ENCODE data around the gene ANKS4B.
"Not testable (repeated sequence)": the region's sequence is repeated elsewhere in the genome, so short reads cannot be mapped to it uniquely, and the experiment has no call there.

ANKS4B gene, protein sequence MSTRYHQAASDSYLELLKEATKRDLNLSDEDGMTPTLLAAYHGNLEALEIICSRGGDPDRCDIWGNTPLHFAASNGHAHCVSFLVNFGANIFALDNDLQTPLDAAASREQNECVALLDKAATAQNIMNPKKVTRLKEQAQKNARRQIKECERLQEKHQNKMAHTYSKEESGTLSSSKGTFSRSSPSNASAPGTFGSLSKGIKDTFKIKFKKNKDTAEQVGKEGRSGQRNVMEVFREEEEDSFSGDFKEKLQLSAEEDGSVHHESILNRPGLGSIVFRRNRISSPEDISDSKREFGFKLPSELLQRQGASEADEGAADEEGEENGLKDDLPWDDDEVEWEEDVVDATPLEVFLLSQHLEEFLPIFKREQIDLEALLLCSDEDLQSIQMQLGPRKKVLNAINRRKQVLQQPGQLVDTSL

DNA sequence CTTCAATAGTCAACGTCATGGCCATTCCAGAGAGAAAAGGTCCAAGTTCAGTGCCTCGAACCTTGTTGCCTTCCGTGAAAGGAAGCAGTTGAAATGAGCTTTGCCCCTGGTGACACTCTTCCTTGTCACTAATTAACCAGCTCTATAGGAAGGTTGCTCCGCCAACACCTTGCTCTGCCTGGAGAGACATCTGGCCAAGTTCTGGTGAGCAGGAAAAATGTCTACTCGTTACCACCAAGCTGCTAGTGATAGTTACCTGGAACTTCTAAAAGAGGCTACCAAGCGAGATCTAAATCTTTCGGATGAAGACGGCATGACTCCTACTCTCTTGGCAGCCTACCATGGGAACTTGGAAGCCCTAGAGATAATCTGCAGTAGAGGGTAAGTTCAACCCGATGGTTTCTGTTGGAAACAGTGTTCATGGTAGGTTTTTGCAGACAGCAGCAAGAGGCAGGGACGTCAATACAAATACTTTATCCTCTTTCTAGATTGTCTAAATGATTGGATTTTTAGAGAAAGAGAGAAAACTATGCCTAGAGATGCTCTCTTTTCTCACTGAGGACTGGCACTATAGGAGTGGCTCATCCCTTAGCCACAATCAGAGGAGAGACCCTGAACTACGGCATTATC is at the start of gene ANKS4B:
ANKS4B (plus strand) TSS at position 179 of the 630 bp plus-strand sequence; CDS start at position 218, 39 bp downstream.
- no peak for DNase-seq (ENCODE audit: low read depth in 3 of 3)

- DNase-seq (ENCODE audit: low read depth in 3 of 3), result no peak
Measured at GRCh38 chr16:21183995-21184394, 49.5 kb upstream of the ANKS4B start.

DNA sequence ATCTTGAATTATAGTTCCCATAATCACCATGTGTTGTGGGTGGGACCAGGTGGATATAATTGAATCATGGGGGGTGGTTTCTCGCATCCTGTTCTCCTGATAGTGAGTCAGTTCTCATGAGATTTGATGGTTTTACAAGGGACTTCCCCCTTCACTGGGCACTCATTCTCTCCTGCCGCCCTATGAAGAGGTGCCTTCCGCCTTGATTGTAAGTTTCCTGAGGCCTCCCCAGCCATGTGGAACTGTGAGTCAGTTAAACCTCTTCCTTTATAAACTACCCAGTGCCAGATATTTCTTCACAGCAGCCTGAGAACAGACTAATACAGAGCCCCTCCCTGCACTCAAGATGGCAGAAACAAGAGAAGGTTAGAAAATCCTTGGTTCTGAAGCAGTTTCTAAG is 48.7 kb upstream of the ANKS4B start:
- DNase-seq (ENCODE audit: low read depth in 3 of 3), result peak in 1 of 3 experiments; percentile 37

DNA sequence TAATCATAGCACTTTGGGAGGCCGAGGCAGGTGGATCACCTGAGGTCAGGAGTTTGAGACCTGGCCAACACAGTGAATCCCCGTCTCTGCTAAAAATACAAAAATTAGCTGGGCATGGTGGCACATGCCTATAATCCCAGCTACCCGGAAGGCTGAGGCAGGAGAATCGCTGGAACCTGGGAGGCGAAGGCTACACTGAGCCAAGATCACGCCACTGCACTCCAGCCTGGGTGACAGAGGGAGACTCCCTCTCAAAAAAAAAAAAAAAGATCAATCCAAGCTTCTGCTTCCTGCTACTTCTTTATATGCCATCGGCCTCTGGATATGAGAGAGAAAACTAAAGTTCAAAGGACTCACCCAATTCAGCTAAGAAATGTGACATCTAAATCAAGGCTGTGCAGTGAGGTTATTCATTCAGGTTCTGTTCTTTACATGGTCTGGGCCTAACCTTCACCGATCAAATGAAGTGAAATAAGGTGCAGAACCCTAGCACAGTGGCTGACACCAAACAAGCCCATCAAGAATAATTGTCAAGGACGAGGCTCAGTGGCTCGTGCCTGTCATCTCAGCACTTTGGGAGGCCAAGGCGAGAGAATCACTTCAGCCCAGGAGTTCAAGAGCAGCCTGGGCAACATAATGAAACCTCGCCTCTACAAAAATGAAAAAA is 47.7 kb upstream of the ANKS4B start:
- DNase-seq (ENCODE audit: low read depth in 3 of 3), result no peak

- no peak for DNase-seq (ENCODE audit: low read depth in 3 of 3)
Measured at GRCh38 chr16:21186326-21186691, 47.2 kb upstream of the ANKS4B start.

DNA sequence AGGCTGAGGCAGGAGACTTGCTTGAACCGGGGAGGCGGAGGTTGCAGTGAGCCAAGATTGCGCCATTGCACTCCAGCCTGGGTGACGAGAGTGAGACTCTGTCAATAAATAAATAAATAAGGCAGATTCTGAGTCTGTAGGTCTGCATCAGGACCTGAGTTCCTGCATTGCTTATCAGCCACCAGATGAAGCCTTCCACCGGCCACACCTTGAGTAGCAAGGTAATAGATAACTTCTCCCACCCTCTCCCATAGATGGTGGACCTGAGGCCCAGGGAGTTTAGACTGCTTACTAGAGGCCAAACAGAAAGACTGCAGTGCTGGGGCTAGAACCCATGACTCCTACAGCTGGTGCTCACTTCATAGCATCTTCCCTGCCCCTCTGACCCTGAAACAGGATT is 44.2 kb upstream of the ANKS4B start:
- no peak for DNase-seq (ENCODE audit: low read depth in 3 of 3)

DNA sequence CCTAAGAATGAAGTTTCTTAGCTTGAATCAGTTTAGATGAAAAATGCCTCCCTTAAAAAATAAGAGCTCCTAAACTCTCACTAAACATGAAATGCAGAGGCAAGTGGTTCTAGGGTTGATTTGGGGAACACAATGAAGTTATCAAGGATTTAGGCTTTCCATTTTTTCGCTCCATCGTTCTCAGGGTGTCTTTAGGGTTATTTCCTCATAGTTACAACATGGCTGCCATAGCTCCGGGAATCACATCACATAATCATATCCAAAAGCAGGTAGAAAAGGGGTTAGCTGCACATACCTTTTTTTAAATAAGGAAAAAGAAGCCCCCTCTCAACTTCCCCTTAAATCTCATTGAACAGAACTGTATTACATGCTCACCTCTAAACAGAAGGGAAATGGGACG is 43.5 kb upstream of the ANKS4B start:
- DNase-seq (ENCODE audit: low read depth in 3 of 3), result no peak

- no peak for DNase-seq (ENCODE audit: low read depth in 3 of 3)
Measured at GRCh38 chr16:21190599-21190998, 42.9 kb upstream of the ANKS4B start.

DNA sequence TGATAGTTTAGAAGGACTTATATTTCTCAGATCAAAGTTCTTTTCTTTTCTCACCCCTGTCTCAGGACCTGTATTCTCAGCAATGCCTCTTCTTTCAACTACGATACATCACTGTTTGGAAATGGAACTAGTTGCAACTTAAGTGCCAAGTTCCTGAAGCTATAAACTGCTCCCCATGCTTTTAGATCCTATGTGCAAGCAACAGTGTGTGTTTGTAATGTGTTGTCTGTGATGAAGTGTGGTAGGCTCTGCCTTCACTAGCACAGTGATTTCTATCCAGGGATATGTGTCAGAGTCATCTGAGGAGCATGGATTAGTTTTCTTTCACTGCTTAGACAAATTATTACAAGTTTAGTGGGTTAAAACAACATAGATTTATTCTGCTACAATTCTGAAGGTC is 40.5 kb upstream of the ANKS4B start:
- DNase-seq (ENCODE audit: low read depth in 3 of 3), result no peak

DNA sequence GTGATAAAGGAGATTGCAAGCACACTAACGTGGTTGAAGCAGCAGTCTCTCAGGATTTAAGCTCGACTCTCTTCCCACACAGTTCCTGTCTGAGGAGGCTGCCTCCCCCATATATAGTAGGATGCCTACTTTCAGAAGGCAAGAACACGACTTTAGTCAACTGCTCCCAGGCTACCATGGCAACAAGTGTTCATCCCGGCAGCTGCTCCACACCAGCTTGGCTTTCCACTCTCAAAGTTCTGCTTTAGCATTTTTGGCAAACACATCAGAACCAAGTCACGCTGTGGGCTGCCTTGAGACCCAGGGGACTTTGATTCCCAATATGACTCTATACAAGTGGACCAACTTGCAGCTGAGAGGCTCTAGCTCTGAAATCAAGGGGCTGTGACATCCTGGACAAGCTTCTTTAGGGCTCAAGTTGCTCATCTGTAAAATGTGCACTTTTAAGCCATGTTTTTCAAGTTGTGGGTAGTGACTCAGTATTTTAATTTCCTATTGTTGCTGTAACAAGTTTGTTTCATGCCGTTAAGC is 38.7 kb upstream of the ANKS4B start:
- DNase-seq (ENCODE audit: low read depth in 3 of 3), result no peak

DNA sequence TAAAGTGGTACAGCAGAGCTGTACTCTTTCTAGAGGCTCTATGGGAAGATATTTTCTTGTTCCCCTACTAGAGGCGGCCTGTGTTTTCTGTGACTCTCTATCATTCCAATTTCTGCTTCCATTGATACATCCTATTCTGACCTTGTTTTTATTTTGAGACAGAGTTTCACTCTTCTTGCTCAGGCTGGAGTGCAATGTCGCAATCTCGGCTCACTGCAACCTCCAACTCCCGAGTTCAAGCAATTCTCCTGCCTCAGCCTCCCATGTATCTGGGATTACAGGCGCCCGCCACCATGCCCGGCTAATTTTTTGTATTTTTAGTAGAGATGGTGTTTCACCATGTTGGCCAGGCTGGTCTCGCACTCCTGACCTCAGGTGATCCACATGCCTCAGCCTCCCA is 38.2 kb upstream of the ANKS4B start:
- DNase-seq (ENCODE audit: low read depth in 3 of 3), result not testable (repeated sequence)

DNA sequence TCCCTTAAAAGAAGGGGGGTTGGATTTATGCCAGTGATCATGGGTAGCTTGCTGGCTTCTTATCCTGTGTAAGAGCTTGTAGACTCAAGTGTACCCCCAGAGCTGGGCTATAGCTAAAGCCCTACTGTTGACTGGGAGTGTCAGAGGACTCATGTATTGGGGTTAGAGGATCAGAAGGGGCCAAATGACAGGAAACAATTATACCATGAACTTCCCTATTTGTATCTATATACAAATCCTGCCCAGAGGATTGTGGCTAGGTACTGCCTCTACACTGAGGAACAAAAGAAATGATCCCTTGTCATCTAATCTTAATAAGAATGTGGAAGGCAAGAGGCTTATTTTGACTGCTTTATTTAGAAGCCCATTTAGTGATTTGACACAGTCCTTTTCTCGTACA is 36.4 kb upstream of the ANKS4B start:
- DNase-seq (ENCODE audit: low read depth in 3 of 3), result no peak

GRCh38 chr16:21197621-21198020 is 35.9 kb upstream of the ANKS4B start:
- DNase-seq (ENCODE audit: low read depth in 3 of 3), result no peak

DNA sequence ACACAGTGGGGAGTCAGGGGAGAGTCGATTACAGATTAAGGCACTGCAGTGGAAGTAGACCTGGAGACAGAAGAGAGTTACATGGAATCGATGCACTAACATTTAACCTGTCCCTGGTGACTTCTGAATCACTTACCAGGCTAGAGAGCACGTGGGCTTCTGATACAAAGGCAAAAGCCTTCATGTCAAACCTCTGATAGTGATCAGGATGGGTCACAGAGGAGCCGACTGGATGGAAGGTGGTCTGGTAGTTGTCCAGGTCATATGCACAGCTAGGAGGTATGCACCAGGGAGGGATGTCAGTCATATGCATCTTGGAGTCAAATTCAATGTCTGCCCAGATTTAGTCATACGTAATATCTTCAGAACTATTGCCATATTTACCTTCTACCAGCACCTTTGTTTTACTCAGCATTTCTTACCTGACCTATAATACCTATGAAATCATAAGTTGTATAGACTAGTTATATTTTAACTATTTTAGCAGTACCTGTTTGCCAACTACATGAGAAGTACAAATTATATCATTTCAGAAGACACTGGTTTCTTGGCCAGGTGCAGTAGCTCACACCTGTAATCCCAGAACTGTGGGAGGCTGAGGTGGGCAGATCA is 33.8 kb upstream of the ANKS4B start:
- DNase-seq (ENCODE audit: low read depth in 3 of 3), result no peak

GRCh38 chr16:21203155-21203797 is 30.2 kb upstream of the ANKS4B start:
- DNase-seq (ENCODE audit: low read depth in 3 of 3), result no peak

DNA sequence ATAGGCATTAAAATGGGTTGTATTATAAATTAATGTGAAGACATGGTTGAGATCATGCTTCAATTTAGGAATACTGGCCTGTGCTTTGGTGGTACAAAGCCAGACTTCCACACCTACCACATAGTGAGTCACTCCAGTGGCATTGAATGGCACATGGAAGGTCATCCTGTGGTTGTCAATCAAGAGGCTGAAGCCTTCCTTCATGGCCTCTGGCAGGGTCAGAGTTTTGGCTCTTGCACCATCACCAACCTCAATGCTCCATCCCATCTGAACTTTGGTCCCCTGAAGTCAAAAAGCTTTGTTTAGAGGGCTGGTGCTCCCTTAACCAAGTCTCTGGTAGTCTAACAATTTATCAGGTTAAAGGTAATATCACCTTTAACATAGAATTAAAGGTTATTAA is 28.2 kb upstream of the ANKS4B start:
- no peak for DNase-seq (ENCODE audit: low read depth in 3 of 3)

- DNase-seq (ENCODE audit: low read depth in 3 of 3), result no peak
Measured at GRCh38 chr16:21206550-21206949, 26.9 kb upstream of the ANKS4B start.

- DNase-seq (ENCODE audit: low read depth in 3 of 3), result no peak
Measured at GRCh38 chr16:21208446-21209230, 24.9 kb upstream of the ANKS4B start.

GRCh38 chr16:21211486-21211885 is 22.0 kb upstream of the ANKS4B start, which contains the start of gene ZP2:
TSS of gene ZP2 (minus strand) at chr16:21211574. CDS start at chr16:21211547, 27 bp downstream.
- no peak for DNase-seq (ENCODE audit: low read depth in 3 of 3)

- no peak for DNase-seq (ENCODE audit: low read depth in 3 of 3)
Measured at GRCh38 chr16:21214086-21214485, 19.4 kb upstream of the ANKS4B start.

DNA sequence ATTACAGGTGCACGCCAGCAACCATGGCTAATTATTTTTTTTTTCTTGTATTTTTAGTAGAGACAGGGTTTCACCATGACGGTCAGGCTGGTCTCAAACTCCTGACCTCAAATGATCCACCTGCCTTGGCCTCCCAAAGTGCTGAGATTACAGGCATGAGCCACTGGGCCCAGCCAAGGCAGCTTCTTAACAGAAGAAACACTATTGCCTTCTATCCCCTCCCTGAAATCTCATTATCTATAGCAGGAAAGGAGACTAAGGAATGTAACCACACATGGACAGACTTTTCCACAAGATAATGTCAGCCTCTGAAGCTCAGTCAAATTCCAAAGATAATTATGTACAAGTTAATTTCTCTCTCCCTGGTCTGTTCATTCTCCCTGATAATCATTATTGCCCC is 16.4 kb upstream of the ANKS4B start:
- DNase-seq (ENCODE audit: low read depth in 3 of 3), result no peak
